Measurements from ENCODE around the gene VPS13D.

The VPS13D gene

DNA sequence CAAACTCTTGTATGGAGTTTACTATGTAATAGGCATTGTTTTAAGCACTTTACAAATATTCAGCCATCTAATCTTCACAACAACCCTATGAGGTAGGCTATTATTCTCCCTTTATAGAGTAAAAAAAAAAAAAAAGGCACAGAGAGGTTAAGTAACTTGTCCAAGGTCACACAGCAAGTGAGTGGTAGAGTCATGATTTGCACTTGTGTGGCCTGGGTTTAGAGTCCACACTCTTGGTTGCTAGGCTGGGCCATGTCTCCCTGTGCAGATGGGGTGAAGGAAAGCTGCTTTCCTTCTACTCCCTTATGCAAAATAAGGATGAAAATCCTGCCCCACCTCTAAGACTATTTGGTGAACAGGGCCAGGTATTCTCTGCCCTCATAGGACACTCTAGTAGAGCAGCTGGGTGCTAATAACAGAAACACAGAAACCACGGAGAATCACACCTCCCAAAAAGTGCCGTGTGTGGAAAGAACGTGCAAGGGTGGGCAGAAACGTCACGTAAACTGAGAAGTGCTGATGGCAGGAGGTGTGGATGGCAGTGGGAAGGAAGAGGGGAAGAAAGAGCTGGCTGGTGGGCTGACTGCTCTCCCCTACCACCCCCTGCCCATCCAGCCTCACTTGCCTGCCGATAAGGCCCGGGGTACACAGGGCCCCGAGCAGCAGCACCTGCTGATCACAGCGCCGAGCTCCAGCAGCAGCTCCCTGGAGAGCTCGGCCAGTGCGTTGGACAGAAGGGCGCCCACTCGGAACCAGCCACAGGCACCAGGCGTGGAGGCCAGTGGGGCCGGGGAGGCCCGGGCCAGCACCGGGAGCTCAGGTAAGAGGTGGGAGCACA, 28.3 kb upstream of the VPS13D start:
- no peak overlapping the region for H3K4me3 ChIP-seq (ENCODE audit: low read depth, low read length)
- TF ChIP-seq, protein P1, sequence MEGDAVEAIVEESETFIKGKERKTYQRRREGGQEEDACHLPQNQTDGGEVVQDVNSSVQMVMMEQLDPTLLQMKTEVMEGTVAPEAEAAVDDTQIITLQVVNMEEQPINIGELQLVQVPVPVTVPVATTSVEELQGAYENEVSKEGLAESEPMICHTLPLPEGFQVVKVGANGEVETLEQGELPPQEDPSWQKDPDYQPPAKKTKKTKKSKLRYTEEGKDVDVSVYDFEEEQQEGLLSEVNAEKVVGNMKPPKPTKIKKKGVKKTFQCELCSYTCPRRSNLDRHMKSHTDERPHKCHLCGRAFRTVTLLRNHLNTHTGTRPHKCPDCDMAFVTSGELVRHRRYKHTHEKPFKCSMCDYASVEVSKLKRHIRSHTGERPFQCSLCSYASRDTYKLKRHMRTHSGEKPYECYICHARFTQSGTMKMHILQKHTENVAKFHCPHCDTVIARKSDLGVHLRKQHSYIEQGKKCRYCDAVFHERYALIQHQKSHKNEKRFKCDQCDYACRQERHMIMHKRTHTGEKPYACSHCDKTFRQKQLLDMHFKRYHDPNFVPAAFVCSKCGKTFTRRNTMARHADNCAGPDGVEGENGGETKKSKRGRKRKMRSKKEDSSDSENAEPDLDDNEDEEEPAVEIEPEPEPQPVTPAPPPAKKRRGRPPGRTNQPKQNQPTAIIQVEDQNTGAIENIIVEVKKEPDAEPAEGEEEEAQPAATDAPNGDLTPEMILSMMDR (IDR thresholded peaks at IDR 0.05; ENCODE audit: low read depth, low read length): no peak

DNA sequence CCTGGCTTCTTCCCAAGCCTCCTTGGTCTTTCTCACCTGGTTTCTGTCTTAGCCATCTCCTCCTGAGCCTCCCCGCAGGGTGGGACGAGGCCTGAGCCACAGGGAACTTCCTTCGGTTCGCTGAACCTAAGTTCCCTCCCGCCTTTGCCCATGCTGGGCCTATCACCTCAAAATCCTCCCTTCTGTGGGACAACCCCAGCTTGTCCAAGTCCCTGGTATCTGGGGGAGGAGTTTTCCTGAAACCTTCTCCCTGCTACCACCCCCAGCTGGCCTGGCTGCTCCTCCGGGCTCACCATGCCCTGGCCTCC, 27.7 kb upstream of the VPS13D start:
- TF ChIP-seq, protein P1 (IDR thresholded peaks at IDR 0.05; ENCODE audit: low read depth, low read length): no peak
- no peak overlapping the region for H3K4me3 ChIP-seq (ENCODE audit: low read depth, low read length)

DNA sequence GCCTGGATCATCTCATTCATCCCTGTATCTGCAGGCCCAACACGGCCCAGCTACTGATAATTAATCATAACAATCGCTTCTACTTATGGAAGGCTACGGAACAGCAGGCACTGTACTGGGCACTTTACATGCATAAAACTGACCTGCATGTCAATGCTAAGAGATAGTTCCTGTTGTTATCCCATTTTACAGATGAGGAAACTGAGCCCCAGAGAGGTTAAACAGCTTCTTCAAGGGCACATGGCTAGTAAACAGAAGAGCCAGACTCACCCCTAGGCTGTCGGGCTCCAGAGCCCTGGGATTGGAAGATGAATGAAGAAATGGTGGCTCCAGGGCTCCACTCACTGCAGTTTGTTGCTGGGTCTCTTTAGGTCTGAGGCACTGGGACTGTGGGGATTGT, 27.3 kb upstream of the VPS13D start:
- TF ChIP-seq, protein P1 (IDR thresholded peaks at IDR 0.05; ENCODE audit: low read depth, low read length): no peak
- H3K4me3 ChIP-seq (ENCODE audit: low read depth, low read length): no peak overlapping the region

DNA sequence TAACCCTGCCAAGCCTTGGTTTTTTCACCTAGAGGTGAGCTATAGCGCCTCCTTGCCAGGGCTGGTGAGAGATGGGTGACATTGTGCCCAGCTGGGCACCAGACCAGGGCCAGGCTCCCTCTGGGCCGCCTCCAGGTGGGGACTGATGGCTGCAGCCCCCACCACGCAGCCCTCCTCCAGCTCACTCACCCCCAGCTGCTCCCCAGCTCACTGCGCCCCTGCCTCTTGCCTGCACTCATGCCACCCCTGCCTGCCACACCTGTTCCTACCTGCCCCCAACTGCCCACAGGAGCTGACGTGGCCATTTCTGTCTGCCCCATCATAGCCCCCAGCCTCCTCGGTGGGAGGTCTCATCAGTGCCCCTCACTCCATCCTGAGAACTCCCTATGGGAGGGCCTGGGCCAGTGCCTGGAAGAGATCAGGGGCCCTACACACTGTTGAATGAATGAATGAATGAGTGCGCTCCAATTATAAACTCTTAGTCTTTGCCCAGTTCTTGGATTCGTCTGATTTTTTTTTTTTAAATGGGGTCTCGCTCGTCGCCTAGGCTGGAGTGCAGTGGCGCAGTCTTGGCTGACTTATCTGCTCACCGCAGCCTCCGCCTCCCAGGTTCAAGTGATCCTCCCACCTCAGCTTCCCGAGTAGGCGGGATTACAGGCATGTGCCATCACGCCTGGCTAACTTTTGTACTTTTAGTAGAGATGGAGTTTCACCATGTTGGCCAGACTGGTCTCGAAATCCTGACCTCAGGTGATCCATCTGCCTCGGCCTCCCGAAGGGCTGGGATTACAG, 26.4 kb upstream of the VPS13D start:
- TF ChIP-seq, protein P1 (IDR thresholded peaks at IDR 0.05; ENCODE audit: low read depth, low read length): no peak
- no peak overlapping the region for H3K4me3 ChIP-seq (ENCODE audit: low read depth, low read length)

DNA sequence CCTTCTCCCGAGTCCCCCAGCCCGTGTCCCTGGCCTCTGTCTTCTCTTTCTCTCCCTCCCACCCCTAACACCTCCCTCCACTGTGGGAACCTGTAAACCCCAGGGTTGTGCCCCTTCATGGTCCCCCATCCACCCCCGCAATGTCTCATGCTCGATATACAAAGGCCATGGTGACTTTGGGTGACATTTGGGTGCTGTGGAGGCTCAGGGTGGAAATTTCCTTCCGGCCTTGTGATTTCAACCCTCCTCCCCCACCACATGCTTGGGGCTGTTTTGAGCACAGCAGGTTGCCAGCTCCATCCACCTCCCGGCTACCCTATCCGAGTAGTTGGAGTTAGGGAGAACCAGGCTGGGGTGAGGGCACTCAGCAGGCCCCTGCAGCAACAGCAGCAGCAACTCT, 25.7 kb upstream of the VPS13D start:
- H3K4me3 ChIP-seq (ENCODE audit: low read depth, low read length): no peak overlapping the region
- TF ChIP-seq, protein P1 (IDR thresholded peaks at IDR 0.05; ENCODE audit: low read depth, low read length): no peak

DNA sequence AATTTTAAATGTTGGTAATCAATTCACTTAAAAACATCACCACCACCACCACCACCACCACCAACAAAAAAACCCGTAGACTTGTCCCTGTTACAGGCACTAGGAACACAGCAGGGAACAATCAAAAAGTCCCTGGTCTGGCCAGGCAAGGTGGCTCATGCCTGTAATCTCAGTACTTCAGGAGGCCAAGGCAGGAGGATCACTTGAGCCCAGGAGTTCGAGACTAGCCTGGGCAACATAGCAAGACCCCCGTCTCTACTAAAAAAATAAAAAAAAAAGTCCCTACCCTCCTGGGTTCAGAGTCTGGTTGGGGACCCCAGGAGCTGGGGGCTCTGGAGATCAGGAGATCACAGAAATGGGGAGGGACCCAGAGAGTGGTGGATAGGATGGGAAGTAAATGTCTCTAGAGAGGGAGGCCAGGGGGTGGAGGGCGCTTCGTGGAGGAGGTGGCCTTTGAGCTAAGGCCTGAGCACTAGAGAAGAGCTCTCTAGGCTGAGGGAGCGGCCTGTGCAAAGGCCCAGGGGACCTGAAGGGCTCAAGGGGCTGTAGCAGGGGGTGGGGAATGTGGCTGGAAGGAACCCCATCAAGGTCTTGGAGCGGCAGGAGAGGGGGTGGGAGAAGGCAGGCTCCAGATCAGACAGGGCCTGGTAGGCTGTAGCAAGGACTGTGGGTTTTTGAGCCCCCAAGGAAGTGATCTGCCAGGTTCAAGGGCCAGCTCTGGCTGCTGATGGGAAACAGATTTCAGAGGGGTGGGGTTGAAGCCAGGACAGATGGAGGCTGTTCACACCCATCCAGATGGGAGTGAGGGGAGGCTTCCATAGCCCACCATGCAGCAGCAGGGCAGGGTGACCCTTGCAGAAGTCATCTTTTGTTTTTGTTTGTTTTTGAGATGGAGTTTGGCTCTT, 24.8 kb upstream of the VPS13D start:
- H3K4me3 ChIP-seq (ENCODE audit: low read depth, low read length): no peak overlapping the region

More for the DNA sequence above, 24.8 kb upstream of the VPS13D start:
- TF ChIP-seq, protein P1 (IDR thresholded peaks at IDR 0.05; ENCODE audit: low read depth, low read length): no peak
